Mononuclear cell (primary cell): ENCODE results near the gene MAD1L1. TPM values are rescaled to one million over a fixed set of nuclear protein-coding genes. Genes with fewer than 3 reads are reported as not detected.

Source experiments
- H3K27me3 ChIP-seq: 2 replicates; pipeline ENCODE4 v1.6.0; 2011; ENCODE audit warnings: low read length, control low read depth; ENCODE audit not compliant: insufficient read depth
- H3K4me1 ChIP-seq: 2 replicates; pipeline ENCODE4 v1.5.1; 2011; ENCODE audit warnings: mild to moderate bottlenecking, low read length, control low read depth; ENCODE audit not compliant: insufficient read depth
- H3K4me3 ChIP-seq: 2 replicates; pipeline ENCODE4 v1.5.1; 2011; ENCODE audit warnings: mild to moderate bottlenecking, low read length, moderate library complexity
- H3K9me3 ChIP-seq: 2 replicates; pipeline ENCODE4 v1.5.1; 2011; ENCODE audit warnings: low read depth, mild to moderate bottlenecking, control low read depth, low read length
- total RNA-seq: library from RNA; depleted of rRNA; stranded (reverse); fragments of >200 nt; gene quantifications from one replicate; pipeline ENCODE4 v1.2.3, GENCODE V29; 2012

Gene MAD1L1
- total RNA-seq, 1 donor, result 74.2 TPM

- peaks cover 58% of the 10 kb centered on the region for H3K4me1 ChIP-seq
Observed at GRCh38 chr7:2239242-2239641, 6.5 kb upstream of the MAD1L1 start.

GRCh38 chr7:2237109-2237602 lies 4.4 kb upstream of the MAD1L1 start:
- no peak overlapping the region for H3K4me3 ChIP-seq

More at GRCh38 chr7:2239242-2239641, 6.5 kb upstream of the MAD1L1 start:
- Histone ChIP-seq H3K9me3 (no peaks in the 10 kb centered on the region), H3K27me3 (no peaks in the 10 kb centered on the region), H3K4me3 (no peak overlapping the region)

GRCh38 chr7:2233926-2234325 lies 1.2 kb upstream of the MAD1L1 start:
- Histone ChIP-seq H3K4me3 (no peak overlapping the region), H3K27me3 (no peaks in the 10 kb centered on the region), H3K9me3 (no peaks in the 10 kb centered on the region), H3K4me1 (peaks cover 49% of the 10 kb centered on the region)

More at GRCh38 chr7:2237109-2237602, 4.4 kb upstream of the MAD1L1 start:
- no peaks in the 10 kb centered on the region for H3K9me3 ChIP-seq
- H3K4me1 ChIP-seq, result peaks cover 45% of the 10 kb centered on the region
- no peaks in the 10 kb centered on the region for H3K27me3 ChIP-seq

- H3K4me3 ChIP-seq, result peak overlapping the region; percentile 64
- H3K4me1 ChIP-seq, result peaks cover 34% of the 10 kb centered on the region
- H3K27me3 ChIP-seq, result no peaks in the 10 kb centered on the region
Observed at GRCh38 chr7:2231992-2232765, 566 bp downstream of the MAD1L1 start.

GRCh38 chr7:2230882-2231281 lies 1.9 kb downstream of the MAD1L1 start:
- Histone ChIP-seq H3K27me3 (no peaks in the 10 kb centered on the region), H3K4me1 (peaks cover 26% of the 10 kb centered on the region), H3K9me3 (no peaks in the 10 kb centered on the region), H3K4me3 (no peak overlapping the region)

More at GRCh38 chr7:2231992-2232765, 566 bp downstream of the MAD1L1 start:
- no peaks in the 10 kb centered on the region for H3K9me3 ChIP-seq

- no peaks in the 10 kb centered on the region for H3K27me3 ChIP-seq
- no peak overlapping the region for H3K4me3 ChIP-seq
Observed at GRCh38 chr7:2230226-2230625, 2.5 kb downstream of the MAD1L1 start.

GRCh38 chr7:2229467-2229866 lies 3.3 kb downstream of the MAD1L1 start:
- Histone ChIP-seq H3K4me1 (peaks cover 26% of the 10 kb centered on the region), H3K4me3 (no peak overlapping the region), H3K27me3 (no peaks in the 10 kb centered on the region), H3K9me3 (no peaks in the 10 kb centered on the region)

More at GRCh38 chr7:2230226-2230625, 2.5 kb downstream of the MAD1L1 start:
- Histone ChIP-seq H3K9me3 (no peaks in the 10 kb centered on the region), H3K4me1 (peaks cover 26% of the 10 kb centered on the region)

GRCh38 chr7:2228921-2229320 lies 3.8 kb downstream of the MAD1L1 start:
- no peaks in the 10 kb centered on the region for H3K27me3 ChIP-seq
- H3K9me3 ChIP-seq, result no peaks in the 10 kb centered on the region

GRCh38 chr7:2227699-2228098 lies 5.0 kb downstream of the MAD1L1 start:
- Histone ChIP-seq H3K4me3 (no peak overlapping the region), H3K27me3 (no peaks in the 10 kb centered on the region), H3K4me1 (peaks cover 20% of the 10 kb centered on the region), H3K9me3 (no peaks in the 10 kb centered on the region)

More at GRCh38 chr7:2228921-2229320, 3.8 kb downstream of the MAD1L1 start:
- Histone ChIP-seq H3K4me1 (peaks cover 26% of the 10 kb centered on the region), H3K4me3 (no peak overlapping the region)

GRCh38 chr7:2225830-2226229 lies 6.9 kb downstream of the MAD1L1 start:
- Histone ChIP-seq H3K27me3 (no peaks in the 10 kb centered on the region), H3K4me3 (no peak overlapping the region), H3K4me1 (peaks cover 6% of the 10 kb centered on the region), H3K9me3 (no peaks in the 10 kb centered on the region)

- Histone ChIP-seq H3K9me3 (no peaks in the 10 kb centered on the region), H3K27me3 (no peaks in the 10 kb centered on the region), H3K4me1 (peaks cover 4% of the 10 kb centered on the region), H3K4me3 (no peak overlapping the region)
Observed at GRCh38 chr7:2225336-2225735, 7.4 kb downstream of the MAD1L1 start.

- no peak overlapping the region for H3K4me3 ChIP-seq
- no peaks in the 10 kb centered on the region for H3K27me3 ChIP-seq
- H3K9me3 ChIP-seq, result no peaks in the 10 kb centered on the region
- peaks cover under 1% of the 10 kb centered on the region for H3K4me1 ChIP-seq
Observed at GRCh38 chr7:2224934-2225333, 7.8 kb downstream of the MAD1L1 start.

- no peaks in the 10 kb centered on the region for H3K27me3 ChIP-seq
- H3K4me1 ChIP-seq, result no peaks in the 10 kb centered on the region
- H3K4me3 ChIP-seq, result no peak overlapping the region
- no peaks in the 10 kb centered on the region for H3K9me3 ChIP-seq
Observed at GRCh38 chr7:2224491-2224928, 8.2 kb downstream of the MAD1L1 start.

- no peaks in the 10 kb centered on the region for H3K27me3 ChIP-seq
- H3K9me3 ChIP-seq, result no peaks in the 10 kb centered on the region
- H3K4me1 ChIP-seq, result no peaks in the 10 kb centered on the region
- H3K4me3 ChIP-seq, result no peak overlapping the region
Observed at GRCh38 chr7:2223321-2223720, 9.4 kb downstream of the MAD1L1 start.

- Histone ChIP-seq H3K9me3 (no peaks in the 10 kb centered on the region), H3K4me1 (no peaks in the 10 kb centered on the region), H3K27me3 (no peaks in the 10 kb centered on the region), H3K4me3 (no peak overlapping the region)
Observed at GRCh38 chr7:2222516-2222915, 10.2 kb downstream of the MAD1L1 start.

- Histone ChIP-seq H3K4me3 (no peak overlapping the region), H3K9me3 (no peaks in the 10 kb centered on the region), H3K27me3 (no peaks in the 10 kb centered on the region), H3K4me1 (no peaks in the 10 kb centered on the region)
Observed at GRCh38 chr7:2220954-2221353, 11.8 kb downstream of the MAD1L1 start.
